ENCODE data around the gene PM20D1.

GRCh38 chr1:205826995-205827394 lies 22.9 kb downstream of the PM20D1 start:
- TF ChIP-seq CTCF (IDR thresholded peaks at IDR 0.05; ENCODE audit: low read depth, low read length), result no peak
- TF ChIP-seq MAX (IDR thresholded peaks at IDR 0.05; ENCODE audit: low read depth, low read length), result no peak
- TF ChIP-seq MYC (IDR thresholded peaks at IDR 0.05; ENCODE audit: low read depth, low read length), result no peak
- no peak for TF ChIP-seq POLR2A (IDR thresholded peaks at IDR 0.05; ENCODE audit: extremely low read depth, insufficient read length)

Measured in NB4 (cell line).